CMK (cell line): Measurements from ENCODE around the gene GRPEL1.

Source experiments
- DNase-seq: peaks from one replicate; pipeline ENCODE4 v3.0.0-alpha.2; 2010; ENCODE audit warnings: low read depth

The GRPEL1 gene

DNA sequence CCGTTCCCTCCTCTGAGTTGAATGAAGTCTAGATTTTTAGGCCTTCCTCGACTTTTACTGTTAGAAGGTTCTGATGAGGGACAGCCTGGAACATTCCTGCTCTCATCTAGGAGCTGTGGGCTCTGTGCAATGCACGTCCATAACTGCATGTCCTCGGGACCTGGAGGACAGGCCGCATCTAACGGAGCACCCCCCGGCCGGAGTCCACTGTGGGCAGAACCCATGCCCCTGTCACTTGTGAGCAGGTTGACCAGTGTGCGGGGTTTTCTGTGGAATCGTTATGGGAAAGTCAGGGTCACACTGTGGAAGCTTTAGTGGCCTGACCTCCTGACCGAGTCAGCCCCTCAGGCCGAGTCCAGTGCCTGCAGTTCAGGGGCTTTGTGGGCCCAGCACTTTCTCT, 44.0 kb downstream of the GRPEL1 start:
- DNase-seq, result no peak

DNA sequence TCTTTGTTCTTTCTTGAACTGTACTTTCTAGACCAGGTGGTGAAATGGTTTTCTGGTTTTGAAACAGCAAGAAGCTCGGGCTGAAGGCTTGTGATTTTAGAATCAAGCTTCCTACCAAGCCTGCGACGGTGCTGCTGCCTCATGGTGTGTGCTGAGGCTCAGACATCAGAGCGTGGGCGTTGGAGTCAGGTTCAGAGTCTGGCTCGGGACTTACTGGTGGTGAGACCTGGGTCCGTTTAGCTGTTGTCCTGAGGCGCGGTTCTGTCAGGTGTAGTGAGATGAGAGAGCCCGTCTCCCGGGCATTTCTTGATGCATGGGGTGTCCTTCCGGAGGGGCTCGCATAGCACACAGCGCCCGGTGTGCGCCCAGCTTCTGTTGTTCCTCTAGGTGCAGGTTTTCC, 44.4 kb downstream of the GRPEL1 start:
- no peak for DNase-seq

DNA sequence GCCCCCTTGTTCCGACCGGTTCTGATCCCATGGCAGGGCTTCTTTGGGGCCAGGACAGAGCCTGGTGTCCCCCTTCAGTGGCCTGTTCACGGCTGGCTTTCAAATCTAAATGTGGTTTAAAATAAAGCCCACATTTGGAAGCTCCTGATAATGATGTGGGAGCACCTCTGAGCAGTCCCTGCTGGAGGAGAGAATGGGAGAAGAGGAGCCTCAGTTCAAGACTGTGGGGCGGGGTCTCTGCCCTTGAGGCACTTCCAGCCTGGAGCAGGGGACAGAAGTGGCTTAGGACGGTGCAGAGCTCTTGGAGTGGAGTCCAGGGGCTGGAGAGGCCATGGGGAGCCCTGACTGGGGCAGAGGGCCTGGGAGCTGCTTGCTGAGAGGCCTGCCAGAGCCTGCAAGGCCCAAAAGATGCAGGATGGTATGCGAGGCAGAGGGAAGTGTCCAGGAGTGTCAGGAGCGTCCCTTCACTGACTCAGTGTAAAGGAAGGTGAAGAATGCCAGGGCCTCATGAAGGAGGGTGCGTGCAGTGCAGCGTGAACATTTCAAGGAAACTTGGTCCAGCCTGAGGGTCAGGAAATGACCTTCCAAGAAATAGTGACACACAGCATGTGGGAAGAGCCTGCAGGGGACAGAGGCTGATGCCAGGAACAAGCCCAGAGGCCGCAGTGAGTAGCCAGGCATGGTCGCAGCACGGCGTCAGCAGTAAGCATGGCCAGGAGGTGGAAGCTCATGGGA, 45.8 kb downstream of the GRPEL1 start:
- DNase-seq, result no peak

DNA sequence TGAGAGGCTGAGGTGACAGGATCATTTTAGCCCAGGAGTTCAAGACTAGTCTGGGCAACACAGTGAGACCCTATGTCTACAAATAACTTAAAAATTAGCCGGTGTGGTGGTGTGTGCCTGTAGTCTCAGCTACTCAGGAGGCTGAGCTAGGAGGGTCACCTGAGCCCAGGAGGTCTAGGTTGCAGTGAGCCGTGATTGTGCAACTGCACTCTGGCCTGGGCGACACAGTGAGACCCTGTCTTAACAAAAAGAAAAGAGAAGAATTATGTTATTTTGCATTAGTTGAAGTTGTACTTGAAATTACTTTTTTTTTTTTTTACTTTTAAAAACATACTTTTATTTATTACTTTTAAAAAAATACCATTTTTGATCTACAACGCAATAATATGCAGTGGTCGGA, 46.5 kb downstream of the GRPEL1 start:
- no peak for DNase-seq

DNA sequence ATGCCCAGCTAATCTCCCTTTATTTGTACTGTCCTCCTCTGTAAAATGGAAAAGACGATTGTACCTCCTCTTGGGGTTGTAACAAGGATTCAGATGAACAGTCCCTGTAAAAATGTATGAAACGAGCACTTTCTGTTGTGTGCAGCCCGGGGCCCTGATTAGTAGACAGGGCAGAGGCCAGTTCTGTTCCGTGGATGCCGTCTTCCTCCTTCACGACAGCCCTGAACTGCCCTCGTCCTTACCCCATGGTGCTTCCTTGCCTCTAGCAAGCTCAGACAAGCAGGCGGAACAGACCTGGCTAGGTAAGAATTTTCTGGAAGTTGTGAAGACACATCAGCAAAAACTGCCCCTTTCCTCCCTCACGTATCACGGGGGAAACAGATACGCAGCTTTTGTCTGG, 47.0 kb downstream of the GRPEL1 start:
- DNase-seq, result no peak

DNA sequence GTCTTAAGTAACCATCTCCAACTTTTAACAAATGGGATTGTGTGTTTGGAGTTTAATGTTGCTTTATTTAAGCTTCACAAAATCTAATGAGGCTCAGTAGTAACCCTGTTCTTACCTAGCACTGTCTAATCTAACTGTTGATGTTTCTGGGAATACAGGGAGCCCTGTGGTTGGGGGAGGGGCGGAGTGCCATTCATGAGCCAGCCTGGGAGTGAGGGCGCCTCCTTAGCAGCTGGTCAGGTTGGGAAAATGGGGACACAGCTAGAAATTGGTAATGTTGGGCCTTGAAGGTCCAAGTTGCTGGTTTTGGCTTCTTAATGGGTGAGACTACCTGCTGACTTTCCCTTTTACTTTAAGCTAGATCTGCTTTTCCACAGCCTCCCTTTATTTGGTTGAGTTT, 47.6 kb downstream of the GRPEL1 start:
- DNase-seq, result no peak

DNA sequence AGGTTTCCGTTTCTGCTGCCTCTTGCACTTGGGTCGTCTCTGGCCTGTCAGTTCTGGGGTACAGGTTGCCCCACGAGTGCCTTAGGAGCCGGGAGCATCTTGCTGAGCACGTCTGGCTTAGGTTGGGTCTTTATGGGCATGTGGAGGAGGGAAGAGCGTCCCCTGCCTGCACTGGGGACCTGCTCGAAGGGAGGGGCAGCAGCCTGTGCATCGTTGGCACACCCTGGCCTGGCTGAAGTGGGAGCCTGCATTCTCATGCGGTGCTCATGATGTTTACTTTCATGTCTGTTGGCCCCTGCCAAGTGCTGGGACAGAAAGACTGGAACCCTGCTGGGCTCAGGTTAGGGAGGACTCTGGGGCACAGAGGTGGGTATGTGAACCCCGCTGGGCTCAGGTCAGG, 48.5 kb downstream of the GRPEL1 start:
- no peak for DNase-seq

DNA sequence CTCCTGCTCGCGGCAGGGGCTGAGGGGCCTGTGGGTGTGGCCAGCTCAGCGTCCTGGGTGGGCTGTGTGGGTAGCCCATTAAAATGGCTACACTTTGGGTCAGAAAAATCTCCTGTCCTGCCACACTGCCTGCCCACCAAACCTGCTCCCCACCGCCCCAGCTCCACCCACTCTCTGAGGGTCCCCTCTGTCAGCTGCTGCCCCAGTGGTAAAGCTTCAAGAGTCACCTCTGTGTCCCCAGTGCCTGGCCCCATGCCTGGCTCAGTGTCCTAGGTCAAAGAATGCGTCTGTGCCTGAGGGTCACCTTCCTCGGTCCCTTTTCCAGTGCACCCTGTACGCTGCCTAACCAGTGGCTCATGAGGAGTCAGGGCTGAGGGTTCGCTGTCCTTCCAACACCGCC, 49.6 kb downstream of the GRPEL1 start:
- DNase-seq, result no peak

DNA sequence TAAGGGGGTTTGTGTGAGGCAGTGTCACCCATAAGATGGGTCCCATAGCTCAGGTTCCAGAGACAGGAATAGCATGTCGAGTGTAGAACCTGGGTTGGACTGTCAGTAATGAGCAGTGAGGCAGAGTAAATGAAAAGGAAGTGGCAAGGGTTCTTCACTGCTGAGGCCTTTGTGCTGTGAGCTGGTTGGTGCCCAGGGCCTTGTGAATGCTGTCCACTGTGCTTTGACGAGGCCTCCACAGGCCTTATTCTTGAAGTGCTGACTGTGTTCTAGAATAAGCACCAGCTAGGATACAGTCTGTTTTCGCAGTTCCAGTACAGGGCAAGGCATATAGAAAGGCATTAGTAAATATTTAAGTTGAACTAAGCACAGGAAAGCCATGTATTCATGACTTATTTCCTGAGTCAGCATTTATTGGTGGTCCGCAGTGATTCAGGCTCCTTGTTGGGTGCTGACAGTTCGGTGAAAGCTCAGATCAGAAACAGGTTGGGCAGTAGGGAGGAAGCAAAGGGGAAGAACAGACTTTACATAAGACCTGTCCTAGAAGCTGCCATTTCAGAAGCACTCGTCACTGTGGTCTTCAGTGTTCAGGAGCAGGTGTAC, 50.3 kb downstream of the GRPEL1 start:
- DNase-seq, result no peak

DNA sequence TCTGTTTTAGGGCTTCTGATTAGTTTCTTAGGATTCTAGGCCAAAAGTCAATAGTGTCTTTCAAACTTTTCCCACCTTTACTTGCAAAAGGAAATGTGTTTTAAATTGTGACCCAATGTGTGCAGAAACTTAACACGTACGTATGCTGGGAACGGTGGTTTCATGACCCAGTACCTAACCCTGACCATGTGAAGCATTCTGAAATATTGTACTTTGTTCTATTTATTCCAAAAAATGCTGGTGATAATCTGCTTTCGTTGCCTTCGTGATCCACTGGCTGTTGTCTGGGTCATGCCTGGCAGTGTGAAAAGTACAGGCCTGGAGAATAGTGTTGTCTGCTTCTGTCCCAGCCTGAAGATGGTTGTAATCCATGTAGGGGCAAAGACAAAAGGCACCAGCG, 51.4 kb downstream of the GRPEL1 start:
- DNase-seq, result no peak

DNA sequence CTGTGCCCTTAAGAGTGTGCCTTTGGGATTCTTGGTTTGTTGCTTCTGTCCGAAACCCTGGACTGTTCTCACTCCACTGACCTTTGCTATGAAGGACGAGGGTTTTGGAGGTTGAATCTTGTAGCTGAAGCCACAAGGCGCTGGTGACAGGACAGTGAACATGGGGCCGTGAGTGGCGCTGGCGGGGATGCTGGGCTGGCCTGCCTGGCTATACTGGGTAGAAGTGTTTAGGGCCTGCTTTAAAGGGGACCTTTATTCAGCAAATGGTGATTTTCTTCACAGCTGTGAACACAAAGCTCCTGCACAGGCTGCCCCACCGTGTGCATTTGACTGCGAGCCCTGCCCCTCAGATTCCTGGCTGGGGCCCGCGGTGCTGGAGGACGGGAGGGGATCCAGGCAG, 51.8 kb downstream of the GRPEL1 start:
- DNase-seq, result no peak

DNA sequence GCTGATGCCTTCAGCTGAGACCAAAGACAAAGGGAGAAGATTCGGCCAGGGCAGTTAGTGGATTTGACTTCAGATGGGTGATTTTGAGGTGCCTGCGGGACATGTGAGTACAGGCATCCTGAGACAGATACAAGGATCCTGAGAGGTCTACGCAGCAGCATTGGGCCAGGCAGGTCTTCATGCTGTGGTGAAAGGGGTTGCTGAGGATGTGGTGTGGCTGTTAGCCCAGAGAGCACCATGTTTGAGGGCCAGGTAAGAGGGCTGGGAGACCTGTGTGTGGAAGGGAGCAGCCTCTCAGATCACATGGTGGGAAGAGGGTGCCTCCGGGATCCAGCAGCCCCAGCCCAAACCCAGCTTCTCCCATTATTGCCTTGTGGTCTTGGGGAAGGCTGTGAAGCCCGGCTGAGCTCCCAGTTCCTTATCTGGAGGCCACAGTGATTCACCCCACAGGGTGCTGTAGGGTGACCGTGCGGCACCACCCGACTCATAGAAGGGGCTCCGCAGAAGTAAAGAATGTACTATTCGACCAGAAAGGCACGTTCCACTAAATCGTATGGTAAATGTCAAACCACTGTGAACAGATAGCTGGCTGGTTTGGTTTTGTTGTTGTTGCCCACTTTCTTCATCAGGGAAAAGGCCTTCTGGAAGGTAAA, 52.4 kb downstream of the GRPEL1 start:
- DNase-seq, result no peak

DNA sequence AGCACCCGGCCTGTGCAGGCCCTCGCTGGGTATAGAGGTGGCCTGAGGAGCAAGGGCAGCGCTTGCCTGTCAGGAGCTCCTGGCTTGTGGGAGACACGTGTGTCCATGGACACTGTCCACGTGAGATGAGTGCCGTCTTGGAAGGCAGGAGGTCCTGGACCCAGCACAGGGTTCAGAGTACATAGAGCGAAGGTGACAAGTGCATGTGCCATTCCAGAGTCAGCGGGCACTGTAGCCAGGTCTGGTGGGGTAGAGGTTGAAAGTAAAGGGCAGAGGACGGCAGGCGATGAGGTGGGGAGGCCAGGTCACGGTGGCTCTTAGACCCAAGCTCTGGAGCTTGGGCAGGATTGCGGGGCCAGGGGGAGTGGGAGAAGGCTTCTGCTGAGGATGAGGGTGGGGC, 53.0 kb downstream of the GRPEL1 start:
- no peak for DNase-seq

DNA sequence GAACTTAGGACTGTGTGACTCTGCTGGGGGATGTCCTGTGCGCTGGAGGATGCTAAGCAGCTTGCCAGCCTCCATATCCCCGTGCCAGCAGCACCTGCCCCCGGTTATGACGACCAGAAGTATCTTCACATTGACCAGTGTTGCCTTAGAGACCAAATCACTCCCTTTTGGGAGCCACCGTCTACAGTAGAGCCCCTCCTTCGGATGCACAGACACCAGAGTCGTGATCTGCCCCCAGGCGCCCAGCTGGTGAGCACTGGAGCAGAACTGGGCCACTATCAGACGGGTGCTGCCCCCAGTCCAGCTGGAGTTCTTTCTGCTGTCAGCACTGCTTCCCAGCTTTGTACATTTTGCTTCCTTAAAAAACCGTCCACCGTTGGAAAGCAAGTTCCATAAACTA, 54.7 kb downstream of the GRPEL1 start:
- DNase-seq, result no peak

DNA sequence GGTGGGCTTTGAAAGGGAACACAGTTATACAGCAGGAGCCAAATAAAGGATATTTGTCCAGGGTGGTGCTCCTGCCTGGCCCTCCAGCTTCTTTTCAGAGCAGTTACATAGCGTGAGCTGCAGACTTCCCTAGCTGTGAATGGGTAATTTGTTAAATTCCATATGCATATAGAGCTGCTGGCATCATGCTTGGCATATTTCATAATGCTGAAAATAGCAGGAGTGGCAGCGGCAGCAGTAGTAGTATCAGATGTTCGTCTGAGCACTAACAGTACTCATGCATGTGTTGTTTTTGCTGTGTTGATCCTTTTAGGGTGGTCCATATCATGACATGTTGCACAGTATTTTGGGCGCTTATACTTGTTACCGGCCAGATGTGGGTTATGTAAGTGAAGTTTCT, 58.3 kb downstream of the GRPEL1 start:
- no peak for DNase-seq
